Activated CD8-positive, alpha-beta memory T cell treated with anti-CD3 and anti-CD28 coated beads for 4 hours (primary cell): ENCODE data around the gene CAMTA2.
"Not testable (repeated sequence)": the region's sequence is repeated elsewhere in the genome, so short reads cannot be mapped to it uniquely, and the experiment has no call there.

ENCODE experiments used
- DNase-seq, 2 donors: peaks; one replicate each; pipeline ENCODE4 v3.0.0-alpha.2; 2020; ENCODE audit warnings: low read depth in 2 of 2

The CAMTA2 gene

DNA sequence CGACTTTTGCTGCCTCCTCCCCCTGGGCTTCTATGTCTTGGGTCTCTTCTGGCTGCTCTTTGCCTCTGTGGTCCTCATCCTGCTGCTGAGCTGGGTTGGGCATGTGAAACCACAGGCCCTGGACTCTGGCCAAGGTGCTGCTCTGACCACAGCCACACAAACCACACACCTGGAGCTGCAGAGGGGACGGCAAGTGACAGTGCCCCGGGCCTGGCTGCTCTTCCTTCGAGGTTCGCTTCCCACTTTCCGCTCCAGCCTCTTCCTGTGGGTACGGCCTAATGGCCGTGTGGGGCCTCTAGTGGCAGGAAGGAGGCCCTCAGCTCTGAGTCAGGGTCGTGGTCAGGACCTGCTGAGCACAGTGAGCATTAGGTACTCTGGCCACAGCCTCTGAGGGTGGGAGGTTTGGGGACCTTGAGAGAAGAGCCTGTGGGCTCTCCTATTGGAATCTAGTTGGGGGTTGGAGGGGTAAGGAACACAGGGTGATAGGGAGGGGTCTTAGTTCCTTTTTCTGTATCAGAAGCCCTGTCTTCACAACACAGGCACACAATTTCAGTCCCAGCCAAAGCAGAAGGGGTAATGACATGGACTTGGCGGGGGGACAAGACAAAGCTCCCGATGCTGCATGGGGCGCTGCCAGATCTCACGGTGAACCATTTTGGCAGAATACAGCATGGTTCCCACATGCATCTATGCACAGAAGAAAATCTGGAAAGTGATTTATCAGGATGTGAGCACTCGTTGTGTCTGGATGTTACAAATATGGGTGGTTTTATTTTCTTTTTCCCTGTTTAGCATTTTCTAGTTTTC is 53.1 kb downstream of the CAMTA2 start:
- DNase-seq: no peak

GRCh38 chr17:4933646-4934045 is 53.8 kb downstream of the CAMTA2 start:
- DNase-seq: no peak

DNA sequence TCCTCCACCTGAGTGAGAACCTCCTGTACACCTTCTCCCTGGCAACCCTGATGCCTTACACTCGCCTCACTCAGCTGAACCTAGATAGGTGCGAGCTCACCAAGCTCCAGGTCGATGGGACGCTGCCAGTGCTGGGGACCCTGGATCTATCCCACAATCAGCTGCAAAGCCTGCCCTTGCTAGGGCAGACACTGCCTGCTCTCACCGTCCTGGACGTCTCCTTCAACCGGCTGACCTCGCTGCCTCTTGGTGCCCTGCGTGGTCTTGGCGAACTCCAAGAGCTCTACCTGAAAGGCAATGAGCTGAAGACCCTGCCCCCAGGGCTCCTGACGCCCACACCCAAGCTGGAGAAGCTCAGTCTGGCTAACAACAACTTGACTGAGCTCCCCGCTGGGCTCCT is 54.7 kb downstream of the CAMTA2 start:
- no peak for DNase-seq

DNA sequence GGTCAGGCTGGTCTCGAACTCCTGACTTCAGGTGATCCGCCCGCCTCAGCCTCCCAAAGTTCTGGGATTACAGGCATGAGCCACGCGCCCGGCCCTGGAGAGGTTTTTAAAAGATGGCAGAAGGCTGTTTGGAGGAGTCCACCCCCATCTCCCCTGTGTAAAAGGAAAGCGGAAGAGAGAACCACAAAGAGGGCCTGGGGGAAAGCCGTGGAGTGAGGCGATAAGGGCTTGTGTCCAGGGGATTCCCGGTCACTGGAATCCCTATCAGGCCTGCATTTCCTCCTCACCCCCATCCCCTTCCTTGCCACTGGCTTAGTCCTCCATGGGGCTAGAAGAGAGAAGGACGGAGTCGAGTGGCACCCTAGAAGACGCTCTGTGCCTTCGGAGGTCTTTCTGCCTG is 55.5 kb downstream of the CAMTA2 start, which contains the start of gene GP1BA:
TSS of gene GP1BA (plus strand) at position 315 of the 400 bp plus-strand sequence. CDS start 328 bp downstream, outside the sequence.
- DNase-seq: no peak

DNA sequence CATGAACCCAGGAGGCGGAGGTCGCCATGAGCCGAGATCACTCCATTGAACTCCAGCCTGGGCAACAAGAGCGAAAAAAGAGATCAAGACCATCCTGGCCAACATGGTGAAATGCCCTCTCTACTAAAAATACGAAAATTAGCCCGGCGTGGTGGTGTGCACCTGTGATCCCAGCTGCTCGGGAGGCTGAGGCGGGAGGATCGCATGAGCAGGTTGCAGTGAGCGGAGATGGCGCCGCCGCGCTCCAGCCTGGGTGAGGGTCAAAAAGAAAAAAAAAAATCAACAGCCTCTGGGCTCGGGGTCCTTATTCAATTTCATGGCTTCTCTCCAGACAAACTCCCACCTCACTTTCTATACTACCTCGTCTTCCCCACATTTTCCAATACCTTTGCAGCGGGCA is 58.6 kb downstream of the CAMTA2 start:
- no peak for DNase-seq

GRCh38 chr17:4926577-4927335 is 60.7 kb downstream of the CAMTA2 start:
- DNase-seq: not testable (repeated sequence)

- DNase-seq: no peak
Measured at GRCh38 chr17:4921320-4921719, 66.2 kb downstream of the CAMTA2 start.

DNA sequence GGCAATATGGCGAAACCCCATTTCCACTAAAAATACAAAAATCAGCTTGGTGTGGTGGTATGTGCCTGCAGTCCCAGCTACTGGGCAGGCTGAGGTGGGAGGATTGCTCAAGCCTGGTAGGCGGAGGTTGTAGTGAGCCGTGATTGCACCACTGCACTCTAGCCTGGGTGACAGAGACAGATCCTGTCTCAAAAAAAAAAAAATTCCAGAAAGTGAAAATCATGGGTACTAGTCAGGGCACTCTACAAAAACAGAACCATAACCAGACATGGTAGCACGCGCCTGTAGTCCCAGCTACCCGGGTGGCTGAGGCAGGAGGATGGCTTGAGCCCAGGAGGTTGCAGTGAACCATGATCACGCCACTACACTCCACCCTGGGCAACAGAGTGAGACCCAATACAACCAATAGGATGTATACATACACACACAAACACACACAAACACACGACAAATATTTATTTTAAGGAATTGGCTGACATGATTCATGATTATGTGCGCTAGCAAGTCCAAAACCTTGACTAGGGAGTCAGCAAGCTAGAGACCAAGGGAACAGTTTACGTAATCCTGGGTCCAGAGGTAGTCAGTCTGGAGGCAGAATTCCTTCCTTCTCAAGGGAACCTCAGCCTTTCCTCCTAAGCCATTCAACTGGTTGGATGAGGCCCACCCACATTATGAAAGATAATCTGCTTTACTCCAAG is 67.0 kb downstream of the CAMTA2 start:
- no peak for DNase-seq

GRCh38 chr17:4919511-4920047 is 67.9 kb downstream of the CAMTA2 start:
- no peak for DNase-seq
